SU-DHL-6 (cell line): ENCODE data around the gene RAB2B.

ENCODE experiments used
- H2AFZ ChIP-seq: fragments of 200-600 bp; sonication (generic); 2 replicates; pipeline ENCODE4 v1.6.1; 2014; ENCODE audit warnings: low read depth, mild to moderate bottlenecking, moderate library complexity, mixed read lengths, antibody characterized with exemption, low read length; ENCODE audit not compliant: severe bottlenecking
- H3F3A ChIP-seq: fragments of 200-600 bp; shearing (Covaris generic); 2 replicates; pipeline ENCODE4 v1.6.0; 2016; ENCODE audit warnings: antibody characterized with exemption, mild to moderate bottlenecking; ENCODE audit not compliant: insufficient read depth
- H3K27ac ChIP-seq: fragments of 200-600 bp; sonication (generic); 2 replicates; pipeline ENCODE4 v1.5.1; 2016; ENCODE audit warnings: low read depth, mild to moderate bottlenecking, low read length, moderate library complexity, mixed read lengths
- H3K27me3 ChIP-seq: fragments of 200-600 bp; sonication (generic), shearing (Covaris generic); 2 replicates; pipeline ENCODE4 v1.6.0; 2014; ENCODE audit warnings: mild to moderate bottlenecking, low read length
- H3K36me3 ChIP-seq: fragments of 200-600 bp; sonication (generic); 2 replicates; pipeline ENCODE4 v1.6.1; 2014; ENCODE audit warnings: mild to moderate bottlenecking, low read length, mixed read lengths
- H3K4me2 ChIP-seq: fragments of 300-600, 200-600 bp; shearing (Covaris generic), sonication (generic); 2 replicates; pipeline ENCODE4 v1.6.0; 2014; ENCODE audit warnings: low read length, low read depth, mild to moderate bottlenecking; ENCODE audit not compliant: poor library complexity, severe bottlenecking
- H3K4me3 ChIP-seq: fragments of 200-600 bp; sonication (generic); 2 replicates; pipeline ENCODE4 v1.5.1; 2014; ENCODE audit warnings: antibody characterized with exemption, low read length, mild to moderate bottlenecking, mixed read lengths; ENCODE audit not compliant: insufficient read depth, poor library complexity, severe bottlenecking
- H3K79me2 ChIP-seq: fragments of 200-600 bp; sonication (generic); 2 replicates; pipeline ENCODE4 v1.6.1; 2014; ENCODE audit warnings: mild to moderate bottlenecking, low read length, moderate library complexity; ENCODE audit not compliant: insufficient read depth
- H3K9ac ChIP-seq: fragments of 200-600 bp; sonication (generic); 2 replicates; pipeline ENCODE4 v1.7.0; 2014; ENCODE audit warnings: mild to moderate bottlenecking, low read length
- H3K9me2 ChIP-seq: fragments of 200-600 bp; sonication (generic); replicated peaks from 2 replicates; pipeline ENCODE4 v1.6.1; 2014; ENCODE audit warnings: low read length; ENCODE audit not compliant: insufficient read depth
- H3K9me3 ChIP-seq: fragments of 200-600 bp; sonication (generic); 2 replicates; pipeline ENCODE4 v1.6.1; 2014; ENCODE audit warnings: low read length, mixed read lengths; ENCODE audit not compliant: insufficient read depth
- H4K20me1 ChIP-seq: fragments of 200-600 bp; sonication (generic); 2 replicates; pipeline ENCODE4 v1.6.1; 2014; ENCODE audit warnings: low read depth, mild to moderate bottlenecking, antibody characterized with exemption, low read length, moderate library complexity, mixed read lengths
- CTCF ChIP-seq: fragments of 200-600 bp; sonication (generic); IDR thresholded peaks from one replicate; pipeline ENCODE4 v1.5.1; 2017; ENCODE audit warnings: antibody characterized with exemption, mild to moderate bottlenecking, low read length, moderate library complexity; ENCODE audit not compliant: insufficient read depth, poor library complexity, severe bottlenecking
- EZH2phosphoT487 ChIP-seq: fragments of 200-600 bp; sonication (generic), shearing (Covaris generic); conservative IDR thresholded peaks from 2 replicates; pipeline ENCODE4 v1.6.1; 2018; ENCODE audit warnings: mild to moderate bottlenecking, antibody characterized with exemption, low read length, moderate library complexity, mixed read lengths

The RAB2B gene

GRCh38 chr14:21428930-21429329 is 47.8 kb downstream of the RAB2B start:
- TF ChIP-seq EZH2phosphoT487 (no peak), CTCF (no peak)
- Histone ChIP-seq H3K79me2 (peaks cover 46% of the 10 kb centered on the region), H3K9ac (no peak overlapping the region), H2AFZ (no peak overlapping the region), H3K9me2 (no peaks in the 10 kb centered on the region), H3K4me2 (no peak overlapping the region), H3K9me3 (no peaks in the 10 kb centered on the region), H3F3A (no peaks in the 10 kb centered on the region), H3K27me3 (no peaks in the 10 kb centered on the region), H3K4me3 (no peak overlapping the region), H3K27ac (no peak overlapping the region), H4K20me1 (no peaks in the 10 kb centered on the region), H3K36me3 (peaks cover 51% of the 10 kb centered on the region)

- no peaks in the 10 kb centered on the region for H3K9me2 ChIP-seq
- no peaks in the 10 kb centered on the region for H3F3A ChIP-seq
- H3K27ac ChIP-seq, result no peak overlapping the region
- peaks cover 24% of the 10 kb centered on the region for H3K79me2 ChIP-seq
- H3K36me3 ChIP-seq, result peaks cover 62% of the 10 kb centered on the region
- H3K4me3 ChIP-seq, result no peak overlapping the region
- H3K4me2 ChIP-seq, result no peak overlapping the region
- H4K20me1 ChIP-seq, result no peaks in the 10 kb centered on the region
- no peak overlapping the region for H2AFZ ChIP-seq
- TF ChIP-seq EZH2phosphoT487, result no peak
- no peak overlapping the region for H3K9ac ChIP-seq
- H3K9me3 ChIP-seq, result no peaks in the 10 kb centered on the region
- H3K27me3 ChIP-seq, result no peaks in the 10 kb centered on the region
Measured at GRCh38 chr14:21426692-21427091, 50.1 kb downstream of the RAB2B start.

GRCh38 chr14:21419528-21419927 is 57.2 kb downstream of the RAB2B start:
- Histone ChIP-seq H3K9me2 (no peaks in the 10 kb centered on the region), H3K4me2 (no peak overlapping the region)

More at GRCh38 chr14:21419528-21419927, 57.2 kb downstream of the RAB2B start:
- Histone ChIP-seq H3K79me2 (no peaks in the 10 kb centered on the region), H3K36me3 (peaks cover 37% of the 10 kb centered on the region), H3K27me3 (no peaks in the 10 kb centered on the region), H3K9me3 (no peaks in the 10 kb centered on the region), H2AFZ (no peak overlapping the region), H3K27ac (no peak overlapping the region), H3K9ac (no peak overlapping the region), H3K4me3 (no peak overlapping the region), H4K20me1 (0 out of 2 replicates have a peak, but pooled peaks cover 6% of the 10 kb centered on the region), H3F3A (0 out of 2 replicates have a peak, but pooled peaks cover 5% of the 10 kb centered on the region)
- no peak for TF ChIP-seq EZH2phosphoT487
- no peak for TF ChIP-seq CTCF
